Muscle layer of colon (tissue), 2 donors: ENCODE data around the gene CCL16.
"Not testable (repeated sequence)": the region's sequence is repeated elsewhere in the genome, so short reads cannot be mapped to it uniquely, and the experiment has no call there.

Source experiments
- H3K27ac ChIP-seq: one replicate; pipeline ENCODE4 v1.7.0; 2013; ENCODE audit warnings: low read depth, mild to moderate bottlenecking, low read length, moderate library complexity
- H3K27me3 ChIP-seq, 2 donors: one replicate each; pipeline ENCODE4 v1.7.0; 2013; ENCODE audit warnings: low read length in 2 of 2, mild to moderate bottlenecking in 2 of 2; ENCODE audit not compliant: insufficient read depth in 2 of 2, control insufficient read depth in 1 of 2
- H3K36me3 ChIP-seq: one replicate; pipeline ENCODE4 v1.7.0; 2013; ENCODE audit warnings: mild to moderate bottlenecking, low read length; ENCODE audit not compliant: insufficient read depth
- H3K4me1 ChIP-seq: one replicate; pipeline ENCODE4 v1.7.0; 2013; ENCODE audit warnings: mild to moderate bottlenecking, low read length; ENCODE audit not compliant: insufficient read depth
- H3K4me3 ChIP-seq, 2 donors: one replicate each; pipeline ENCODE4 v1.7.0; 2013; ENCODE audit warnings: low read length in 2 of 2, low read depth in 1 of 2, mild to moderate bottlenecking in 1 of 2, moderate library complexity in 1 of 2
- H3K9ac ChIP-seq: one replicate; pipeline ENCODE4 v1.7.0; 2013; ENCODE audit warnings: low read length
- H3K9me3 ChIP-seq: one replicate; pipeline ENCODE4 v1.7.0; 2013; ENCODE audit warnings: mild to moderate bottlenecking, low read length
- donor health status: abdominal sarcoma.
- donor health status: Adenocarcinoma of cecum.

The CCL16 gene

DNA sequence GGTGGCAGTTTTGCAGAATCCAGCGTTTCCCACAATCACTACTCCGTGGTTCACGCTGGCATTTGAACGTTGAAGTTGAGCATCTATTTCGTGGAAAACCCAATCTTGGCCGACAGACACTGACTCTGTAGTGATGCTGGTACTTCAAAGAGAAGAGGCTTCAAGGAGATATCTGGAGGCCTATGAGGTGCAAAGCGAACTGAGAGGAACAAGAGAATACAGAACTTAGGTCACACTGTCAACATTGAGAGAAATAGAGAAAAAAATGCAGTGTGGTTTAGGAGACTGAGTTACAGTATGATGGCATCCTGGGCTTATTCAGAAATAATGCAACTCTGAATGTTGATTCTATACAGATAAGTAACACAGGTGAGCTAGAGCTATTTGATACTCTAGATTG, 16.0 kb downstream of the CCL16 start:
- Histone ChIP-seq H3K4me3 (no peak overlapping the region), H3K36me3 (no peaks in the 10 kb centered on the region), H3K27ac (no peak overlapping the region), H3K4me1 (no peaks in the 10 kb centered on the region), H3K27me3 (no peaks in the 10 kb centered on the region), H3K9ac (no peak overlapping the region), H3K9me3 (no peaks in the 10 kb centered on the region)

GRCh38 chr17:35963663-35964062, 17.6 kb downstream of the CCL16 start:
- Histone ChIP-seq H3K9ac (no peak overlapping the region), H3K36me3 (no peaks in the 10 kb centered on the region), H3K27me3 (no peaks in the 10 kb centered on the region), H3K9me3 (no peaks in the 10 kb centered on the region), H3K27ac (no peak overlapping the region), H3K4me1 (no peaks in the 10 kb centered on the region), H3K4me3 (no peak overlapping the region)

DNA sequence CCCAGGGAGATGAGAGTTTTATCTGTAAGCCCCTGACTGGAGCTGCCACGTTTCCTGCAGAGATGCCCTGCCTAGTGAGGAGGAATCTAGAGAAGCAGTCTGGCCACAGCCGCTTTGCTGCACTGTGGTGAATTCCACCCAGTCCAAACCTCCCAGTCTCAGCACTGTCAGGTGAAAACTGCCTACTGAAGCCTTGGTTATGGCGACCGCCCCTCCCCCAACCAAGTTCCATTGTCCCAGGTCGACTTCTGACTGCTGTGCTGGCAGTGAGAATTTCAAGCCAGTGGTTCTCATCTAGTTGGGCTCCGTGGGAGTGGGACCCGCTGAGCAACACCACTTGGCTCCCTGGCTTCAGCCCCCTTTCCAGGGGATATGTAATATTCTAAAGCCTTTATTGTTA, 27.6 kb downstream of the CCL16 start:
- H3K9ac ChIP-seq = no peak overlapping the region
- no peaks in the 10 kb centered on the region for H3K4me1 ChIP-seq
- no peak overlapping the region for H3K4me3 ChIP-seq
- H3K9me3 ChIP-seq = no peaks in the 10 kb centered on the region
- H3K36me3 ChIP-seq = no peaks in the 10 kb centered on the region
- no peaks in the 10 kb centered on the region for H3K27me3 ChIP-seq
- H3K27ac ChIP-seq = no peak overlapping the region

DNA sequence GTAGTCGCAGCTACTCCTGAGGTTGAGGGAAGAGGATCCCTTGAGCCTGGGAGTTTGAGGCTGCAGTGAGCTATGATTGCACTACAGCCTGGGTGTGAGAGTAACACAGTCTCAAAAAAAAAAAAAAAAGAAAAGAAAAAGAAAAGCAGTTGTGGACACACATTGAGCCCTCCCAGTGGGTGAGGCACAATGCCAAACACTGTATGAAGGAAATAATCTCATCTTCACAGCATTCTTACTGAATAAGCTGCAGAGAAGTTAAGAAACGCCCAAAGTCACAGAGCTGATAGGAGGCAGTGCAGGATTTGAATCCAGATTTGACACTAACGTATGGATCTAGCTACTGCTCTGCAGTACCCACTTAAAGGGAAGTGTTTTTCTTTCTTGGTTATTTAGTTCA, 31.9 kb downstream of the CCL16 start:
- Histone ChIP-seq H3K4me3 (no peak overlapping the region), H3K9ac (no peak overlapping the region), H3K9me3 (no peaks in the 10 kb centered on the region), H3K27me3 (no peaks in the 10 kb centered on the region), H3K36me3 (no peaks in the 10 kb centered on the region), H3K4me1 (no peaks in the 10 kb centered on the region), H3K27ac (no peak overlapping the region)

GRCh38 chr17:35948092-35948491, 33.2 kb downstream of the CCL16 start:
- H3K9ac ChIP-seq = no peak overlapping the region
- no peak overlapping the region for H3K4me3 ChIP-seq
- H3K9me3 ChIP-seq = no peaks in the 10 kb centered on the region
- no peak overlapping the region for H3K27ac ChIP-seq
- H3K27me3 ChIP-seq = no peaks in the 10 kb centered on the region
- H3K4me1 ChIP-seq = peaks cover under 1% of the 10 kb centered on the region
- no peaks in the 10 kb centered on the region for H3K36me3 ChIP-seq

- Histone ChIP-seq H3K27me3 (no peaks in the 10 kb centered on the region), H3K9ac (no peak overlapping the region), H3K4me3 (no peak overlapping the region), H3K27ac (no peak overlapping the region), H3K4me1 (peaks cover 4% of the 10 kb centered on the region), H3K36me3 (no peaks in the 10 kb centered on the region), H3K9me3 (no peaks in the 10 kb centered on the region)
These were observed 34.1 kb downstream of the CCL16 start for GRCh38 chr17:35947156-35947585.

DNA sequence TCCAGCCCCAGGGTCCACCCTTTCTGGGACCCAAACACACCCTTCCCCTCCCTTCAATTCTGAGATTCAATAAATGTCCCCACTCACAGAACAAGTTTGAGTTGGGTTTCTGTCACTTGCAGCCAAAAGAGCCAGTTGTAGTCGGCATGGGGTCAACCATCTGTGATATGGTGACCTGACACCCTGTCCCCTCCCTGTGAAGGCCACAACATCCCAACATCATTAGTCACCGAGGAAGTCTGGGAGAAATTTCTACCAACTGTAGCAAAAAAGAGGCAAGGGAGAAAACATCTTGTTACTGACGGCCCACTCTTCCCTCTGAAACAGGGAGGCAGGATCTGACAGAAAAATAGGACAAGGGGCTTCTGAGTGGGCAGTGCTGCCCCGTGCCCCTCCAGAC, 37.1 kb downstream of the CCL16 start:
- Histone ChIP-seq H3K27ac (no peak overlapping the region), H3K27me3 (no peaks in the 10 kb centered on the region), H3K9ac (no peak overlapping the region), H3K36me3 (no peaks in the 10 kb centered on the region), H3K4me3 (no peak overlapping the region), H3K9me3 (no peaks in the 10 kb centered on the region), H3K4me1 (peaks cover 4% of the 10 kb centered on the region)

- Histone ChIP-seq H3K9ac (no peak within 1 kb of the TSS), H3K27ac (no peak within 1 kb of the TSS), H3K36me3 (no peaks in the 10 kb centered on the region), H3K9me3 (no peaks in the 10 kb centered on the region), H3K4me1 (peaks cover 4% of the 10 kb centered on the region), H3K4me3 (no peak within 1 kb of the TSS), H3K27me3 (no peaks in the 10 kb centered on the region)
These were observed 37.8 kb downstream of the CCL16 start, which contains the start of gene LYZL6 for GRCh38 chr17:35943537-35943936. Gene LYZL6 (minus strand): TSS chr17:35943713. CDS start chr17:35939356, 4,357 bp downstream.

GRCh38 chr17:35942588-35943186, 38.6 kb downstream of the CCL16 start:
- Histone ChIP-seq H3K36me3 (no peaks in the 10 kb centered on the region), H3K9me3 (no peaks in the 10 kb centered on the region), H3K9ac (no peak overlapping the region), H3K27me3 (no peaks in the 10 kb centered on the region), H3K4me3 (no peak overlapping the region), H3K27ac (no peak overlapping the region), H3K4me1 (peaks cover 4% of the 10 kb centered on the region)

GRCh38 chr17:35938492-35938891, 42.8 kb downstream of the CCL16 start:
- not testable (repeated sequence) for H3K27me3 ChIP-seq, H3K4me1 ChIP-seq, H3K36me3 ChIP-seq, H3K27ac ChIP-seq, H3K4me3 ChIP-seq, H3K9ac ChIP-seq, H3K9me3 ChIP-seq

DNA sequence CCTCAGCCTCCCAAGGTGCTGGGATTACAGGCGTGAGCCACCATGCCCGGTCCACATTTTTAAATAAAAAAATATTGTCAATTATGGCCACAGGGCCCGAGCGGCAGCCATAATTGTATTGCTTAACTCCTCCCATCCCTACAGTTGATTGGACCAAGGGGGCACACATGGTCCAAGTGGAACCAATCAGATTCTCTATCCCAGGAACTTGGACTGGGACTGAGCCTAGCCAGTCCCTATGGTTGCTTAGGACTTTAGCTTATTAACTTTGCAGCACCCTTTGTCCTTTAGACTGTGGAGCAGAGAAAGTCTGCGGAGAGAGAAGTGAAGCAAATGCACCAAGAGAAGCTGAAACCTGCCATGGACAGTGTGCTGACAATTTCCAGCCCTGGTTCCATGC, 45.2 kb downstream of the CCL16 start:
- Histone ChIP-seq H3K9me3 (no peaks in the 10 kb centered on the region), H3K4me1 (no peaks in the 10 kb centered on the region), H3K27me3 (no peaks in the 10 kb centered on the region), H3K4me3 (no peak overlapping the region), H3K27ac (no peak overlapping the region), H3K9ac (no peak overlapping the region), H3K36me3 (no peaks in the 10 kb centered on the region)

- H3K27ac ChIP-seq = no peak overlapping the region
- no peak overlapping the region for H3K9ac ChIP-seq
- H3K4me3 ChIP-seq = no peak overlapping the region
- H3K27me3 ChIP-seq = no peaks in the 10 kb centered on the region
- H3K4me1 ChIP-seq = peaks cover 7% of the 10 kb centered on the region
- H3K9me3 ChIP-seq = no peaks in the 10 kb centered on the region
- no peaks in the 10 kb centered on the region for H3K36me3 ChIP-seq
These were observed 46.5 kb downstream of the CCL16 start for GRCh38 chr17:35934760-35935159.
